PC-9 (cell line): Measurements from ENCODE around the gene ATP8B1. TPM values are rescaled to one million over a fixed set of nuclear protein-coding genes. Genes with fewer than 3 reads are reported as not detected.

Source experiments
- BruUV-seq: library from RNA; stranded (reverse); fragments of 400-500 nt; replicated peaks from 2 replicates; lab custom pipeline; 2021; lab: Mats Ljungman, UMichigan
- CTCF ChIA-PET: fragments of 300-600 bp; sonication (Branson Sonifier 250); formaldehyde crosslinking; loops from one replicate; lab custom pipeline; 2022; ENCODE audit warnings: antibody characterized with exemption; lab: Charles Lee
- POLR2A ChIA-PET: fragments of 300-600 bp; sonication (Branson Sonifier 250); formaldehyde crosslinking; loops from one replicate; lab custom pipeline; 2022; ENCODE audit warnings: antibody characterized with exemption; ENCODE audit not compliant: unreplicated experiment; lab: Charles Lee
- DNase-seq, 2 experiments: peaks; one replicate each; pipeline versions ENCODE4 v3.0.0 to v3.0.0-alpha.2; 2015 to 2022; ENCODE audit warnings: mixed read lengths in 1 of 2
- H2AFZ ChIP-seq: fragments of 200-600 bp; sonication (generic); 2 replicates; pipeline ENCODE4 v1.8.1; 2017; ENCODE audit warnings: antibody characterized with exemption
- H3F3A ChIP-seq: fragments of 200-600 bp; sonication (generic); 2 replicates; pipeline ENCODE4 v1.8.1; 2017; ENCODE audit warnings: antibody characterized with exemption, mild to moderate bottlenecking, low read depth; ENCODE audit not compliant: insufficient read depth
- H3K27ac ChIP-seq: fragments of 200-600 bp; sonication (generic); 2 replicates; pipeline ENCODE4 v1.6.1; 2016; ENCODE audit warnings: mixed run types
- H3K27me3 ChIP-seq: fragments of 200-600 bp; sonication (generic); 2 replicates; pipeline ENCODE4 v1.6.1; 2016; ENCODE audit warnings: low read depth, mixed run types; ENCODE audit not compliant: insufficient read depth
- H3K36me3 ChIP-seq: fragments of 200-600 bp; sonication (generic); 2 replicates; pipeline ENCODE4 v1.6.1; 2016; ENCODE audit warnings: low read depth, mixed run types
- H3K4me1 ChIP-seq: fragments of 200-600 bp; sonication (generic); replicated peaks from 2 replicates; pipeline ENCODE4 v1.6.1; 2016; ENCODE audit warnings: mixed run types; ENCODE audit not compliant: insufficient read depth
- H3K4me2 ChIP-seq: fragments of 200-600 bp; sonication (generic); 2 replicates; pipeline ENCODE4 v1.6.1; 2017; ENCODE audit warnings: mixed run types
- H3K4me3 ChIP-seq: fragments of 200-600 bp; sonication (generic); 2 replicates; pipeline ENCODE4 v1.6.1; 2016; ENCODE audit warnings: mixed run types
- H3K79me2 ChIP-seq: fragments of 200-600 bp; sonication (generic); 2 replicates; pipeline ENCODE4 v1.6.1; 2017; ENCODE audit warnings: low read depth, mixed run types
- H3K9me2 ChIP-seq: fragments of 200-600 bp; sonication (generic); 2 replicates; pipeline ENCODE4 v1.8.1; 2017; ENCODE audit warnings: mild to moderate bottlenecking; ENCODE audit not compliant: insufficient read depth
- H3K9me3 ChIP-seq: fragments of 200-600 bp; sonication (generic); 2 replicates; pipeline ENCODE4 v1.8.1; 2016; ENCODE audit warnings: low read depth; ENCODE audit not compliant: insufficient read depth
- H4K20me1 ChIP-seq: fragments of 200-600 bp; sonication (generic); 2 replicates; pipeline ENCODE4 v1.8.1; 2017; ENCODE audit not compliant: insufficient read depth
- EZH2 ChIP-seq: fragments of 200-600 bp; sonication (generic); IDR thresholded peaks from 2 replicates; pipeline ENCODE4 v1.8.0; 2017; ENCODE audit warnings: antibody characterized with exemption, low read depth
- intact Hi-C: fragments of 100-400 bp; cut with micrococcal nuclease; formaldehyde crosslinking; loops from one replicate; pipeline ENCODE4 v1.10.0; 2022; ENCODE audit not compliant: unreplicated experiment
- total RNA-seq: library from RNA; stranded (reverse); gene quantifications from 2 replicates; pipeline ENCODE4 v1.2.3, GENCODE V29; 2021
- TF ChIP-seq, protein P1 (sequence below): fragments of 200-600 bp; sonication (generic); conservative IDR thresholded peaks from 2 replicates; pipeline ENCODE4 v1.6.1; 2017; ENCODE audit warnings: mixed run types, antibody characterized with exemption, mild to moderate bottlenecking, moderate library complexity

Gene ATP8B1
- total RNA-seq, 1 experiment from 2014 or later: 23.4 TPM

DNA sequence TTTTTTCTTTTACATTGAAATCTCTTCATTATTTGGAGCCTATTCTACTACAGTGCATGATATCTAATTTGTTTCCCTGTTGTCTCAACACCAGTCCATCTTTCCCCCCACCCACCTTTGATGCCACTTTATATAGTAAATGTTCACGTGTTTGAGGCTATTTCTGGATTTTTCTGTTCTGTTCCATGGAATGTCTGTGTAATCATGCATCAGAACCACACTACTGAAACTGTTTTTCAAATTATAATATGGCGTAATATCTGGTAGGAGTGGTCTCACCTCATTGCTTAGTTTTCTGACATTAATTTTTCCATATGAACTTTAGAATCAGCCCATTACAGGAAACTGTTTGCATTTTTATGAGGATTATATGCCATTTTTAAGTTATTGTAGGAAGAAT, 162.4 kb downstream of the ATP8B1 start:
- BruUV-seq: no TSS peak
- POLR2A ChIA-PET: no interaction called here

DNA sequence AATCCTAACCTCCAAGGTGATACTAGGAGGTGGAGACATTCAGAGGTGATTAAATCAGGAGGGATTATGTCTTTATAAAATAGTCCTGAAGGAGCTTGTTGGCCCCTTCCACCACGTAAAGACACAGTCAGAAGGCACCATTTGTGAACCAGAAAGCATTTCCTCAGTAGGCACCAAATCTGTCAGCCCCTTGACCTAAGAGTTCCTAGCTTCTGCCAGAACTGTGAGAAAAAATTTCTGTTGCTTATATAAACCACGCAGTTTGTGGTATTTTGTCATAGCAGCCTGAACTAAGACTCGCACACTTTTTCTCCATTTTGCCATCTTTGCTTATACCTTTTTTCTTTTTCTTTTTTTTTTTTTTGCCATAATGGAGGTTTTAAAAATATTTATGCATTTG, 162.9 kb downstream of the ATP8B1 start:
- Histone ChIP-seq H3K4me3 (no peak overlapping the region), H3K79me2 (no peaks in the 10 kb centered on the region), H3F3A (peaks cover 11% of the 10 kb centered on the region), H2AFZ (no peak overlapping the region), H3K4me1 (no peaks in the 10 kb centered on the region), H3K9me2 (no peaks in the 10 kb centered on the region), H3K4me2 (no peak overlapping the region), H3K36me3 (no peaks in the 10 kb centered on the region), H4K20me1 (0 out of 2 replicates have a peak, but pooled peaks cover 3% of the 10 kb centered on the region), H3K9me3 (no peaks in the 10 kb centered on the region), H3K27me3 (no peaks in the 10 kb centered on the region), H3K27ac (no peak overlapping the region)
- TF ChIP-seq EZH2: no peak
- BruUV-seq: no TSS peak
- no peak for DNase-seq
- ChIA-PET POLR2A (no interaction called here), CTCF (no interaction called here)
- intact Hi-C loops: no loop called here

More for the DNA sequence above, 162.4 kb downstream of the ATP8B1 start:
- H3K9me2 ChIP-seq: no peaks in the 10 kb centered on the region
- no peaks in the 10 kb centered on the region for H3K79me2 ChIP-seq
- intact Hi-C loops: no loop called here
- no peak overlapping the region for H2AFZ ChIP-seq
- 0 out of 2 replicates have a peak, but pooled peaks cover 3% of the 10 kb centered on the region for H4K20me1 ChIP-seq
- no peak for DNase-seq
- no peaks in the 10 kb centered on the region for H3K36me3 ChIP-seq
- TF ChIP-seq, protein P1, sequence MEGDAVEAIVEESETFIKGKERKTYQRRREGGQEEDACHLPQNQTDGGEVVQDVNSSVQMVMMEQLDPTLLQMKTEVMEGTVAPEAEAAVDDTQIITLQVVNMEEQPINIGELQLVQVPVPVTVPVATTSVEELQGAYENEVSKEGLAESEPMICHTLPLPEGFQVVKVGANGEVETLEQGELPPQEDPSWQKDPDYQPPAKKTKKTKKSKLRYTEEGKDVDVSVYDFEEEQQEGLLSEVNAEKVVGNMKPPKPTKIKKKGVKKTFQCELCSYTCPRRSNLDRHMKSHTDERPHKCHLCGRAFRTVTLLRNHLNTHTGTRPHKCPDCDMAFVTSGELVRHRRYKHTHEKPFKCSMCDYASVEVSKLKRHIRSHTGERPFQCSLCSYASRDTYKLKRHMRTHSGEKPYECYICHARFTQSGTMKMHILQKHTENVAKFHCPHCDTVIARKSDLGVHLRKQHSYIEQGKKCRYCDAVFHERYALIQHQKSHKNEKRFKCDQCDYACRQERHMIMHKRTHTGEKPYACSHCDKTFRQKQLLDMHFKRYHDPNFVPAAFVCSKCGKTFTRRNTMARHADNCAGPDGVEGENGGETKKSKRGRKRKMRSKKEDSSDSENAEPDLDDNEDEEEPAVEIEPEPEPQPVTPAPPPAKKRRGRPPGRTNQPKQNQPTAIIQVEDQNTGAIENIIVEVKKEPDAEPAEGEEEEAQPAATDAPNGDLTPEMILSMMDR: no peak
- no peak for TF ChIP-seq EZH2
- H3K4me2 ChIP-seq: no peak overlapping the region
- no peak overlapping the region for H3K4me3 ChIP-seq
- H3K4me1 ChIP-seq: no peaks in the 10 kb centered on the region
- no peaks in the 10 kb centered on the region for H3K9me3 ChIP-seq
- peaks cover 8% of the 10 kb centered on the region; the same call in 1 of the 2 replicates for H3F3A ChIP-seq
- H3K27ac ChIP-seq: no peak overlapping the region
- H3K27me3 ChIP-seq: no peaks in the 10 kb centered on the region
- CTCF ChIA-PET: no interaction called here

DNA sequence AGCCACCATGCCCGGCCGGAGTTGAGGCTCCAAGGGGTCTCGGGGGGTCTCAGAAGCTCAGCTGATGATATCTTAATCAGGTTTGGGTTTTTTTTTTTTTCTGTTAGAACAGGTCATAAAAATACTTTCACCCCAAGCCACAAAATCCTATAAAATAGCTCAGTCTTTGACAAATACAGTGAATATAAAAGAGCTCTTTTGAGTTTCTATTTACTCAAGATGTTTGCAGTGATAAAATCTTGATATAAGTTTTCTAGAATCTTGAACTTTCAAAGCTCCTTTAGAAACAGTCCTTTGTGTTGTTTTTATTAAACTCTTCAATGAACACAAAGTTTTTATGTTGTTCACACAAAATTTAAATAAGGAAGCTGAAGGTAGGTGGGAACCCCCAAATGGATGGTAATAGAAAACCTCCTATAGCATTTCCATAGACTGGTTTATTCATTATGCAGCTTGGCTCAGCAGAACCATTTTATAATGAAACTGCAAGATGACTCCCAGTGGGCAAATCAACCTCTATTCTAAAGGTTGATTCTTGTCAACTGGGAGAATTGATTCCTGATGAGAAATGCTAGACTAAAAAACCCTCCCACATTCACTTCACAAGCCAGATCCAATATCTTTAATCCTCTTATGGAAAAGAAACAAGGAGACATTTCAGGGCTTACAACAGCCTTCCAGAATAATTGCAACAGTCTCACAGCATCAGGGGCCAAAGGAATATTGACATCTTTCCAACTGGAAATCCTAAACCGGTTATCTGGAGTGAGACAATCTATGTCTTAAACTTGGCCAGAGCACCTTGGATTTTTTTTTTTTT, 167.9 kb downstream of the ATP8B1 start:
- POLR2A ChIA-PET: interaction anchor here (0.6 kb wide), 1 partner anchor 406 kb away, joined by 3 read pairs; no protein-coding TSS in a partner anchor
- TF ChIP-seq EZH2: no peak
- TF ChIP-seq, protein P1: no peak
- Histone ChIP-seq H3F3A (peaks cover 21% of the 10 kb centered on the region), H3K27ac (no peak overlapping the region), H3K36me3 (no peaks in the 10 kb centered on the region), H3K79me2 (no peaks in the 10 kb centered on the region), H3K4me2 (no peak overlapping the region), H3K9me2 (no peaks in the 10 kb centered on the region), H3K9me3 (no peaks in the 10 kb centered on the region), H3K4me1 (no peaks in the 10 kb centered on the region), H3K4me3 (no peak overlapping the region), H4K20me1 (0 out of 2 replicates have a peak, but pooled peaks cover under 1% of the 10 kb centered on the region), H3K27me3 (no peaks in the 10 kb centered on the region), H2AFZ (no peak overlapping the region)
- DNase-seq: no peak
- no TSS peak for BruUV-seq
- intact Hi-C loops: loop anchor here (10.0 kb wide), 1 partner anchor 490 kb away; no protein-coding TSS in a partner anchor
- CTCF ChIA-PET: no interaction called here
